Stimulated activated CD4-positive, alpha-beta T cell treated with anti-CD3 and anti-CD28 coated beads, Interleukin-4, amount 100 ng/mL, for 24 hours (primary cell): ENCODE data around the gene CLCN7.
A peak's percentile ranks its signal among the peaks of the same experiment; 100 is the strongest.

ENCODE experiments used
- DNase-seq: peaks from one replicate; pipeline ENCODE4 v3.0.0-alpha.2; 2020

Gene CLCN7

DNA sequence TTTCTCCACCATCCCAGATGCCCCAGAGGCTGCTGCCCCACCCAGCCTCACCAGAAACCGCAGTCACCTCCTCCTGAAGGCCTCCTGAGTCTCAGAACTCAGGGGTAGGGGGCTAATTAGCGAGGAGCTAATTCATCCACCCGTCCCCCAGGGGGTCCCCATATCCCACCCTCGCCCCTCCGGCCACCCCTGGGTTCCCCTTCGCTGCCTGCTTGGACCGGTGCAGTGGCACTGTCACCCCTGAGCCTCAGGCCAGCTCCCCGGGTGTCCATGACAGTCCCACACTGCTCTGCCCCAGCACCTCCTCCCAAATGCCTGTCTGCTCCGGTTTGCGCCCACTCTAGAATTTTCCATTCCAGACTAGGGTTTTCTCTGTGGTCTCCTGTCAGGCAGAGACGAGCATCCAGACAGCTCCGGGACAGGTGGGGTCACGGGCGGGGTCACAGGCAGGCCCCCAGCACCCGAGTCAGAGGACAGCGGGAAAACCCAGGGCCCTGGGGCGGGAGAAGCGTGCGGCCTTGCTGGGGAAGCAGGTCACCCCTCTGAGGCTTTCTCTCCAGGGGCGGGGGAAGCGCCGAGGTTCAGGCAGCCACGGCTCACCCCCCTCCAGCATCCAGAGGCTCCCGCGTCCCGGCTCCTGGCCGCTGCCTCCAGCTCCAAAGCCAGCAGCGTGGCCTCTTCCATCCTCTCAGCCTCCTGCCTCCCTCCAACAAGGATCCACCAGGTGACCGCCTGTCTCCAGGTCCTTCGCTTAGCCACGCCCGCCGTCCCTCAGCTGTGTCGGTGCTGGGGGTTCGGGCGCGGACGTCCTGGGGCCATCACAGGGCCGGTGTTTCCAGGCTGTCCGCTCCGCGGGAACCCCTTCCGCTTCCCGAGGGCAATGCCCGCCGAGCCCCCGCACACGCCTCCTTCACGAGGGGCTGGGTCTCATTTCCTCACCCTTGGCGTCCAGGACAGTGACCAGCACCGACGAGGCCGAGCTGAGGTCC is 47.1 kb downstream of the CLCN7 start:
- DNase-seq = no peak

DNA sequence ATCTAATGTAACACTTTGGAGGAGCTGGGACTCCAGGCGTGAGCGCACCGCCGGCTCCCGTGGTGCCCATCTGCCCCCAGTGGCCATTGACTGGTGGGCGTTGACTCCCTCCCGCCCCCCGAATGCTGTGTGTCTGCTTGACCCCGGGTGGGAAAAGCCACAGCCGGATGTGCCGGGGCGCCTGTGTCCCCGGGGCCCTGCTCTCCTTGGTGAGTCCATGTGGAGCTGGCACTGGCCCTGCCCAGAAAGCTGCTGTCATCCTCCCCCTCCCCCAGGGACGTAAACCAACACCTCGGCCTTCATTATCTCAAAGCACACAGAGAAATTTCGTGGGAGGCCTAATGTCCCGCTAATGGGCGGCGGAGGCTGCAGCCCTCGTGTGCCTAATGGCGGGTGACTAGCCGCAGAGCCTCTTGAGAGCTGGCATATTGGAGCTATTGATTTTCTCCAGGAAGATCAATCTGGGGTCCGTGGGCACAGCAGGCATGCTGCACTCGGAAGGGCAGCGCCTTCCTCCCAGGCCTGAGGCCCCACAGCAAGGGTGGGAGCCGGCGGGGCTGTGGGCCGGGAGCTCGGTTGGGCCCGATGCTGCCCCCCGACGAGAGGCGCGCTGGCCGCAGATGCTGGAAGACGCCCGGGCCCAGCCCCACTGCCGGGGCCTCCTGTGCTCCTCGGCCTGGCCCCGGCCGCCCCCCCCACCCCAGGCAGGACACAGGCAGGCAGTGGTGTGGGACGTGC is 47.9 kb downstream of the CLCN7 start:
- DNase-seq = no peak

- no peak for DNase-seq
These were observed 49.0 kb downstream of the CLCN7 start for GRCh38 chr16:1425616-1426370.

DNA sequence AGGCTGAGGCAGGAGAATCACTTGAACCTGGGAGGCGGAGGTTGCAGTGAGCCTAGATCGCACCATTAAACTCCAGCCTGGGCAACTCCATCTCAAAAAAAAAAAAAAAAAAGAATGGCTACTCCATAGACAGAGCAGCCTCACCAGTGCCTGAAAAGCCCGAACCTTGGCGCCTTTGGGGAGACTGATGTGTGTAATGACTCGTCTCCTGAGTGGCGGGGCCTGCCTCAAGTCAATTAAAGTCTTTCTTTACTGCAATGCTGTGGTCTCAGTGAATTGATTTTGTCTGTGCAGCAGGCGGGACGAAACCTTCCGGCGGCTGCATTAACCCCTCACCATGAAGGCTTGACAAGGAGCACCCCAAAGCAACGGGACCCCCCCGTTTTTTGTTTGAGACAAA is 50.8 kb downstream of the CLCN7 start:
- DNase-seq = no peak

DNA sequence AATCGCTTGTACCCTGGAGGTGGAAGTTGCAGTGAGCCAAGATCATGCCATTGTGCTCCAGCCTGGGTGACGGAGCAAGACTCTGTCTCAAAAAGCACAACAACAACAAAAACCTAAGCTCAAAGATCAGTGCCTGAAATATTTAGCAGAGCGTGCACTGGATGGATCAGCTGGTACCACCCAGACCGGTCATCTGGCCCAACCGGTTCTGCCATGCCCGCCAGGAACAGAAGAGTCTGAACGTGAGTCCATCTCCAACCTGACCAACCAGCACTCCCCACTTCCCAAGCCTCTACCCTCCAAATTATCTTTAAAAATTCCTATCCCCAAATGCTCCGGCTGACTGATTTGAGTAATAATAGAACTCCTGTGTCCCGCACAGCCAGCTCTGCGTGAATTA is 52.8 kb downstream of the CLCN7 start:
- no peak for DNase-seq

DNA sequence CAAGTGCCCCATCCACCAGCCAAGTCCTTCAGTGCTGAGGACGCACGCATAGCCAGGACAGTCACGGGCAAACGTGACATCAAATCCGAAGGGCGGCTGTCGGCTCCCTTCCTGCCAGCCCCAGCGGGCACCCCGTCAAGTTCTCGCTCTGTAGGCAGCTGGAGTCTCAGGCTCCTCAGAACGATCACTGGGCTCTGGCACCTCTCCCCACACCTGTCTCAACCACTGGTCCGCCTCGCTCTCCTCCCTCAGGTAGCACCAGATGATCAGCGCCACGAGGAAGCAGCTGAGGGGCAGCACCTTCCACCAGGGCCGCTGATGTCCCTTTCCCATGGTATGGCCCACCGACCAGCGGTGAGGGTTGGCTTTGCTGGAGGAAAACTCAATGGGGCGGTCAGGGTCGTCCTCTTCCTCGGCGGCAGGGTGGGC is 54.7 kb downstream of the CLCN7 start:
- DNase-seq = no peak

DNA sequence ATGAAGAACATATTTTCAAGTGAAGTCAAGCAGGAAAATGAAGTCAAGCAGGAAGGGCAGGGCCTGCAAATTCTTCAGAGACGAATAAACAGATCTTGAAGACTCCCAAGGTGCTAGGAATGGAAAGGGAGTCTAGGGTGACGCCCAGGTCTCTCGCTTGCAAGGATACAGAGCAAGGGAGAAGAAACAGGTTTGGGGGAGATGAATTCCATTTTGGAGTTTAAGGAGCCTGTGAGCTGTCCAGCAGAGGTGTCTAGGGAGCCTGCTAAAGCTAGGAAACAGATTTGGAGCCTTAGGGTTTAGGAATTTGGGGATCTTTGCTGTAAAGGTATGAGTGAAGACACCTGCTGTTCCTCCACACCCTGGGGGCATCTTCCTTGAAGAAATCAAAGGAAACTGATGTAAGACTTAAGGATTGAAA is 58.3 kb downstream of the CLCN7 start:
- DNase-seq = no peak

- peak; percentile 81 for DNase-seq
These were observed 60.1 kb downstream of the CLCN7 start, which contains the start of gene UNKL for GRCh38 chr16:1414532-1415260. Gene UNKL, minus strand, starts transcription at chr16:1414704. Its CDS starts 13 bp downstream, at chr16:1414691.

DNA sequence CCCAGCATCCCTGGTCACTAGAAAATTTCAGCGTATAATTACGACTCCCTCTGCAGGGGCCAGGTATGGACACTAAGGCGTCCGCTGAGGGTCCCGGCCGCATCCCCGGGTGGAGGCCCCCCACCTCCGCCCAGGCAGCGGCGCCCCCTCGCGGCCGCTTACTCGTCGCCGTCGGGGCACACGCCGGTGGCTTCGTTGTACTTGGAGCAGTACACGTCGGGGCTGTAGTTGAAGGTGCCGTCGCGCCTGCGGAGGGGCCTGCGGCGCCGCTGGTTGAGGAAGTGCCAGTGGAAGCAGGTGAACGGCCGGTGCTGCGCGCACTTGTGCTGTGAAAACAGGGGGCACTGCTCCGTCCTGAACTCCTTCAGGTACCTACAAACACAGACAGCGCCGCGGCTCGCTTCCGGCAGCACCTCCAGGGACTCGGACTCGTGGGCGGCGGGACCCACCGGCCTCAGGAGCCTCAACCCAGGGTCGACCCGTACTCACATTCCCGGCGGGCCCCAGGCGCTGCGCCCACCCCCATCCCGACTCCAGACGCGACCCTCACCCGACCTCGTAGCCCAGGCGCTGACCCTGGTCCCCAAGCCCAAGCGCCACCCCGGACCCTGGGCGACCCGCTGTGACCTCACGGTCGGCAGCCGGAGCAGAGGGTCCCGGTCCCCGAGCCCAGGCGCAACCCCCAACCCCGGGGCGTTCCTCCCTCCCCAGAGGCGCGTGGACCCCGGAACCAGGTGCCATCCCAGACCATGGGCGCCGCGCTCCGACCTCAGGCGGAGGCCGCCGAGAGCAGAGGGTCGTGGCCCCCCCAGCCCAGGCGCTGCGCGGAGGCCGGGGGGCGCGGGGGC is 60.9 kb downstream of the CLCN7 start:
- DNase-seq = peak; percentile 65

GRCh38 chr16:1412847-1413246 is 62.0 kb downstream of the CLCN7 start:
- DNase-seq = no peak

- DNase-seq = peak; percentile 96
These were observed 66.5 kb downstream of the CLCN7 start for GRCh38 chr16:1408171-1408837.

DNA sequence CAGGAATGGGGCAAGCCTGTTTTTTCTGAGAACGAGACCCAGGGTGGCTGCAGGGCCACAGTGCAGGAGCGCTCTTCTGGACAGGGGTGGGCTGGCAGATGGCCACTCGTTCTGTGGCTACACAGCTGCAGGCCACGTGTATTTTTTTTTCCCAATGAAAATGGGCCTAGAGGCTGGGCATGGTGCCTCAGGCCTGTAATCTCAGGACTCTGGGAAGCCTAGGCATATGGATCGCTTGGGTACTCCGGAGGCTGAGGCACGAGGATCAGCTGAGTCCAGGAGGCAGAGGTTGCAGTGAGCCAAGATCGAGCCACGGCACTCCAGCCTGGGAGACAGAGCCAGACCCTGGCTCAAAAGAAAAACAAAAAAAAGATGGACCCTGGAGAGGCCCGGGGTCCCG is 67.1 kb downstream of the CLCN7 start:
- no peak for DNase-seq

DNA sequence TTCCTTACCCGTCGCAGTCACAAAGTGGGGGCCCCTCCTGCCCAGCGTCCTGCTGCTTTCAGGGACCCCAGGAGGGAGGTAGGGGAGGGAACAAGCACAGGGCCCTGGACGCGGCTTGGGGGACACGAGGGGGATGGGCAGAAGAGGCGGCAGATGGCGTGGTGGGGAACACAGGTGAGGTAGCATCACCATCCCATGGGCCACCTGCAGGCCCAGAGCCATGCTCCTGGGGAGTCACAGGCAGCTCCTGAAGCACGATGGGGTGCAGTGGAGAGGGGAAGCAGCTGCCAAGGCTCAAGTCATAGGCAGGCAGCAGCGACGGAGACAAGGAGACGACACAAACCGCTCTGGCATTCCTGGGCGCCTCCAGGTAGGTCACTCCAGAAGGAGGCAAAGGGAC is 71.1 kb downstream of the CLCN7 start:
- DNase-seq = no peak

- DNase-seq = no peak
These were observed 71.8 kb downstream of the CLCN7 start for GRCh38 chr16:1403036-1403435.

DNA sequence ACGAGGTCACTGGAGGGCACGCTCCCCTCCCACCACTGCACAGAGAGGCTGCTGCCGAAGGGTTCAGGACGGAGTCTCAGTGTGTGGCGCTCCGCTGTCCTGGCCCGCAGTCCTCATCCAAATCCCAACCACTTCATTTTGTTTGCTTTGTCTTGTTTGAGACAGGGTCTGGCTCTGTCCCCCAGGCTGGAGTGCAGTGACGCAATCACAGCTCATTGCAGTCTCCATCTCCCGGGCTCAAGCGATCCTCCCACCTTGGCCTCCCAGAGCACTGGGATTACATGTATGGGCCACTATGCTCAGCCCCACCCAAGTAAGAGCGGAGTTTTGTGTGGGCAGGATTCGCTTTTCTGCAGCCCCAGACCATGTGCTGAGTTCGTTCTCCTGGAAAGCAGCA is 73.1 kb downstream of the CLCN7 start:
- DNase-seq = no peak

DNA sequence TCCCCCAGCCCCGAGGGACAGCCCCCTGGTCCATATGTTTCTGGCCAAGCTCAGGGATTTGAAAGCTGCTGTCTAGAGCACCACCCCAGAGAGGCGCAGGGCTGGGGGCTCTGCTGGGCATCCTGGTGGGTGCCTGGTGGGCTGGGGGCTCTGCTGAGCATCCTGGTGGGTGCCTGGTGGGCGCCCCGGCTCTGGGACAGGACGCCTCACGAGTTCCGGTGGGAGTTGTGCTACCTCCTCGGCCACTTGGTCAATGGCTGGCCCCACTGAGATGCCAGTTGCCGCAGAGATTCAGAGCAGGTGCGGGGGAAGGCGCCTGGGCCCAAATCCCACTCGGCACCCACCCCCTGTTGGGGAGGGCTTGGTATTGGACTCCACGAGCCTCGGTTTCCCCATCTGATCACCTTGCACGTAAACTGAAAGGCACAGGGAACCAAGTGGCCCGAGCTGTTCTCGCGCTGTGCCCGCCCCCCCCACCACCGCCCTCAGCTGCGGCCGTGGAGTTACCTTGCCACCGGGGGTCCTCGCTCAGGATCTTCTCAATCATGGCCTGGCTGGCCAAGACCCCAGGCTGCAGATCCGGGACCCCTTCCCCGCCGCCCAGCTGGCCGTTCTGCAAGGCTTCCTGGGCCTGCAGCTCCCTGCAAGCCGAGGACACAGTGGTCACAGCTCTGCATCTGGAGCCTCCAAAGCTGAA is 73.6 kb downstream of the CLCN7 start:
- DNase-seq = no peak

GRCh38 chr16:1398826-1399581 is 75.8 kb downstream of the CLCN7 start:
- DNase-seq = no peak

DNA sequence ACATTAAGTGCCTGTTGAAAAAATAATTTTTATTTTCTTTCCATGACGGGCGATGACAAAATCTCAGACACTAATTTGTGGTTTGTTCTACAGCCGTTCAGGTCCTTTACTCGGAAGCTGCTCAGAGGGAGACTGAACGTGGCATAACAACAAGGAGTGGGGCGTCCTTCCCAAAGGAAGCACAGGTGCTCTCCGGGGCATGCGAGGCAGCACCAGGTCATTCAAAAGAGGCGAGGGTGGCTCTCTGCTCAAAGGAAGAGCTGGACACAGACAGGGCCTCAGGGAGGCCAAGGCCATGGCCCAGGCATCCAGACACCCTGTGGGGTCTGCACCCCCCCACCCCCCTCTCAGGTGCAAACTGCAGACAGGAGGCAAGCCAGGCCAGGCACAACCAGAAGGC is 76.5 kb downstream of the CLCN7 start:
- DNase-seq = no peak

DNA sequence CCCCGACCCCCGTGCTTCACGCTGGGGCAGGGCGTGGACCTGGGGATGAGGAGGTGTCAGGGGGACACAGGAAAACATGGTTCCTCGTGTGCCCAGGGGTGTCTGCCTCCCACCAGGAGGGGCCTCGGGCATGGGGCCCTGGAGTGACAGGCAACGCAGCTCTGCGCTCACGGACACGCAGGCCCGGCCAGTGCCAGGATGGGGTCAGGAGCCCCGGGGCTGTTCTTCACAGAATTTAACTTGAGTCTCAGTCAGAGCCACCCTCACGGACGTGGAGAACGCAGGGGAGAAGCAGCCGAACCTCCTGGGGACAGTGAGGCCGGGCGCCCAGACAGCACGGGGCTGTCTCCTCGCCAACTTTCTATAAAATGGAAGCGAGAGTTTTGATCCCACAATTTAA is 77.0 kb downstream of the CLCN7 start:
- DNase-seq = no peak
